ENCODE measurements around the gene ACOX3. TPM values are rescaled to one million over a fixed set of nuclear protein-coding genes. Genes with fewer than 3 reads are reported as not detected.

The ACOX3 gene
- total and polyA plus RNA-seq, 2 of the 8 experiments (the other 6 are each of a cell fraction or from before 2014, with no cell fraction given) = 2.5 to 9.9 TPM

DNA sequence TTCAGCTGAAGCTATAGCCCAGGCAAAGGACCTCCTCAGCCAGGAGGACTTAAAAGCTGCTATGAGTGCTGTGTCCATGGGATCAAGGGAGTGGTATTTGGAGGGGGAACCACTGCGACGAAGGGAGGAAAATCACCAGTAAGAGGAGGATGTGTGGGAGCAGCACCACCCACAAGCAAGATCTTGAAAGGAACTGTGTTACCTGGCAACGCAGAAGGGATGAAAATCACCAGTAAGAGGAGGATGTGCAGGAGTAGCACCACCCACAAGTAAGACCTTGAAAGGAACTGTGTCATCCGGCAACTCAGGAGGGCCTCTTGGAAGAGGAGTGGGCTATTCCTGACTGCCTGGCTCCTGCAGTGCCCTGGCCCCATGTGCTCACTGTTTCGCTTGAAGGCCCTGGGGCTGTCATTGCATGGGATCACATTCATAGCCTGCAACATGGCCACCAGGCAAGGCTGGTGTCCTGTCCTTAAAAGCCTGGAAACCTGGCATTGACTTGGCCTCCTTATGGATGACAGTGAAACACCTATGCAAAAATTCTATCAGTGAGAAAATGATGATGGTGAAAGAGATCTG, 48.4 kb upstream of the ACOX3 start:
- no peak for FAIRE-seq
- TF ChIP-seq CHD2 (IDR thresholded peaks at IDR 0.05; ENCODE audit: low read length) (no peak), RBBP5 (IDR thresholded peaks at IDR 0.05; ENCODE audit: borderline replicate concordance, low read depth, low read length) (no peak), YY1 (IDR thresholded peaks at IDR 0.05; ENCODE audit: low read depth, low read length) (no peak), JUND (IDR thresholded peaks at IDR 0.05; ENCODE audit: low read length) (no peak), NRF1 (IDR thresholded peaks at IDR 0.05; ENCODE audit: low read depth, low read length) (no peak), ATF2 (IDR thresholded peaks at IDR 0.05; ENCODE audit: low read length) (no peak), EGR1 (IDR thresholded peaks at IDR 0.05; ENCODE audit: borderline replicate concordance, low read depth, low read length) (no peak), POLR2A (IDR thresholded peaks at IDR 0.05; ENCODE audit: control extremely low read depth in 1 of 2, low read depth in 2 of 2, low read length in 2 of 2) (no peak), MAFK (IDR thresholded peaks at IDR 0.05; ENCODE audit: low read depth, low read length) (no peak), RXRA (IDR thresholded peaks at IDR 0.05; ENCODE audit: insufficient read depth, low read depth, low read length) (no peak), CBX5 (IDR thresholded peaks at IDR 0.05; ENCODE audit: low read depth, low read length) (no peak), GABPA (IDR thresholded peaks at IDR 0.05; ENCODE audit: borderline replicate concordance, insufficient read depth, low read length) (no peak)

More for the DNA sequence above, 48.4 kb upstream of the ACOX3 start:
- no peak overlapping the region for H4K91ac ChIP-seq (replicated peaks; ENCODE audit: insufficient read length, low read length)
- peak overlapping the region; percentile 28; the same call in 1 of the 2 replicates for H4K8ac ChIP-seq (ENCODE audit: extremely low read depth, insufficient read depth, low read length)
- H3K4ac ChIP-seq (replicated peaks; ENCODE audit: insufficient read length, low read depth, low read length) = no peak overlapping the region
- no peak overlapping the region for H3K9ac ChIP-seq (replicated peaks in 1 of 4; ENCODE audit: extremely low read depth in 1 of 4, low read depth in 3 of 4, low read length in 3 of 4)
- H4K5ac ChIP-seq (ENCODE audit: insufficient read length, low read depth, low read length) = no peak overlapping the region
- H3K79me1 ChIP-seq (ENCODE audit: low read depth, low read length) = no peaks in the 10 kb centered on the region
- H2BK5ac ChIP-seq (ENCODE audit: low read depth, low read length) = no peak overlapping the region
- peaks cover 9 to 11% of the 10 kb centered on the region in 2 experiments; a peak in 3 of 4 replicates for H3K9me3 ChIP-seq (ENCODE audit: insufficient read depth in 2 of 2, low read depth in 1 of 2, low read length in 1 of 2)
- no peak for DNase-seq (ENCODE audit: low read depth in 1 of 2, low spot score in 2 of 2)
- H3K23ac ChIP-seq (ENCODE audit: insufficient read length) = no peak overlapping the region
- no peak overlapping the region for H3K4me3 ChIP-seq (ENCODE audit: extremely low read depth in 1 of 4, insufficient read depth in 2 of 4, low read depth in 3 of 4, low read length in 4 of 4)
- peaks cover 0 to 10% (median 4%) of the 10 kb centered on the region in 4 experiments; a peak in 4 of 7 replicates for H3K4me1 ChIP-seq (replicated peaks in 1 of 4; ENCODE audit: control insufficient read depth in 3 of 4, insufficient read depth in 4 of 4, low read length in 3 of 4)
- H2AFZ ChIP-seq (ENCODE audit: low read length) = no peak overlapping the region
- no peaks in the 10 kb centered on the region for H3K27me3 ChIP-seq (replicated peaks in 1 of 4; ENCODE audit: control insufficient read depth in 3 of 4, extremely low read depth in 1 of 4, insufficient read depth in 3 of 4, low read length in 3 of 4)
- H2BK20ac ChIP-seq (ENCODE audit: low read length) = no peak overlapping the region
- H3K56ac ChIP-seq (replicated peaks; ENCODE audit: insufficient read length, low read depth, low read length) = no peak overlapping the region
- no peak overlapping the region for H2BK15ac ChIP-seq (ENCODE audit: low read length)
- no peak overlapping the region for H3K4me2 ChIP-seq (ENCODE audit: insufficient read depth in 1 of 2, low read depth in 2 of 2, low read length in 2 of 2)
- no peaks in the 10 kb centered on the region for H3K79me2 ChIP-seq (ENCODE audit: control insufficient read depth in 1 of 2, insufficient read depth in 2 of 2, low read length in 2 of 2)
- peaks cover 0 to 5% (median 2%) of the 10 kb centered on the region in 4 experiments; a peak in 1 of 8 replicates for H3K36me3 ChIP-seq (ENCODE audit: control insufficient read depth in 2 of 4, insufficient read depth in 4 of 4, low read length in 3 of 4)
- ChIA-PET CTCF (ENCODE audit: partially characterized antibody) (interaction anchor here (0.6 to 1.5 kb wide), 3 partner anchors 10 to 46 kb away, joined by 3 to 5 read pairs (median 3); no protein-coding TSS in a partner anchor), POLR2A (ENCODE audit: partially characterized antibody) (interaction anchor here (1.2 kb wide), 1 partner anchor 13 kb away, joined by 3 read pairs; no protein-coding TSS in a partner anchor)
- H2BK12ac ChIP-seq (ENCODE audit: low read depth, low read length) = no peak overlapping the region
- WGBS, 2 experiments (ENCODE audit: extremely low coverage in 1 of 2, insufficient coverage in 1 of 2, insufficient read length in 1 of 2, insufficient replicate concordance in 2 of 2, low coverage in 1 of 2, low lambda C conversion rate in 2 of 2, missing lambda C conversion rate in 1 of 2) = 89% methylated on average over 5 of the region's 5 CpGs; no CpG with 5 or more reads in 1 of the 2 experiments
- no peak overlapping the region for H3K18ac ChIP-seq (ENCODE audit: extremely low read depth, low read length)
- no peak overlapping the region for H3K14ac ChIP-seq (ENCODE audit: insufficient read length)
- no peaks in the 10 kb centered on the region for H3K23me2 ChIP-seq (ENCODE audit: low read depth, low read length)
- no peaks in the 10 kb centered on the region for H4K20me1 ChIP-seq (replicated peaks in 1 of 2; ENCODE audit: control insufficient read depth in 1 of 2, insufficient read depth in 2 of 2, low read length in 2 of 2)
- no peak overlapping the region for H3K27ac ChIP-seq (ENCODE audit: low read depth, low read length)
- H2AK5ac ChIP-seq (ENCODE audit: low read depth, low read length) = 0 out of 2 replicates have a peak overlapping the region, but pooled peaks have one; percentile 3
- no peak overlapping the region for H2BK120ac ChIP-seq (replicated peaks; ENCODE audit: low read depth, low read length)
